K562 (cell line): ENCODE results near the gene UBXN11. TPM values are rescaled to one million over a fixed set of nuclear protein-coding genes. Genes with fewer than 3 reads are reported as not detected.

Source experiments
- BCL6 ChIP-seq: fragments of 250-450 bp; sonication (Bioruptor Pico); IDR thresholded peaks from 2 replicates; pipeline ENCODE4 v1.4.0; 2020
- BCLAF1 ChIP-seq, 2 experiments: fragments of 450-650 bp in 1 of 2; IDR thresholded peaks; 2 replicates each; pipeline ENCODE4 v1.6.1; 2011 to 2017; ENCODE audit warnings: low read depth in 2 of 2, antibody characterized with exemption in 1 of 2, borderline replicate concordance in 1 of 2, low read length in 1 of 2, mild to moderate bottlenecking in 1 of 2, mixed read lengths in 1 of 2; ENCODE audit not compliant: control insufficient read depth in 1 of 2
- E2F3 ChIP-seq: fragments of 250-450 bp; sonication (Bioruptor Pico); IDR thresholded peaks from 2 replicates; pipeline ENCODE4 v1.4.0; 2020; ENCODE audit warnings: mild to moderate bottlenecking
- ESRRA ChIP-seq: fragments of 450-650 bp; IDR thresholded peaks from 2 replicates; pipeline ENCODE4 v1.6.1; 2014; ENCODE audit warnings: low read depth, mild to moderate bottlenecking, moderate library complexity, borderline replicate concordance
- FOXK2 ChIP-seq, 2 experiments: fragments of 450-650 bp; IDR thresholded peaks in 1 of 2; conservative IDR thresholded peaks in 1 of 2; 2 replicates each; pipeline ENCODE4 v1.6.1; 2016; ENCODE audit warnings: low read depth in 2 of 2, mild to moderate bottlenecking in 1 of 2
- JUN ChIP-seq, 2 experiments: sonication (generic) in 1 of 2; formaldehyde crosslinking in 1 of 2; IDR thresholded peaks; 2 replicates each; pipeline versions ENCODE4 v1.6.1 to v1.8.0; 2012 to 2022; ENCODE audit warnings: borderline replicate concordance in 2 of 2, mild to moderate bottlenecking in 2 of 2, improper control_type of control experiment in 1 of 2, low read depth in 1 of 2, low read length in 1 of 2, missing genetic modification reagents in 1 of 2
- MBD2 ChIP-seq: sonication (generic); IDR thresholded peaks from 2 replicates; pipeline ENCODE4 v1.6.1; 2016; ENCODE audit warnings: low read depth, borderline replicate concordance
- NEUROD1 ChIP-seq: fragments of 150-350 bp; IDR thresholded peaks from 2 replicates; pipeline ENCODE4 v1.6.1; 2014; ENCODE audit warnings: borderline replicate concordance, low read length, low read depth; ENCODE audit not compliant: partially characterized antibody
- PCBP2 ChIP-seq: fragments of 200-400 bp; formaldehyde crosslinking; IDR thresholded peaks from 2 replicates; pipeline ENCODE4 v1.6.1; 2018; ENCODE audit warnings: low read length, low read depth, mild to moderate bottlenecking, moderate library complexity; ENCODE audit not compliant: poor library complexity, severe bottlenecking
- PHF8 ChIP-seq: fragments of 200-600 bp; sonication (generic); IDR thresholded peaks from 2 replicates; pipeline ENCODE4 v1.6.1; 2012; ENCODE audit warnings: mixed run types, mild to moderate bottlenecking, inconsistent platforms, low read length, moderate library complexity, borderline replicate concordance
- TFAM ChIP-seq: fragments of 250-450 bp; sonication (Bioruptor Pico); conservative IDR thresholded peaks from 2 replicates; pipeline ENCODE4 v1.5.0; 2021; ENCODE audit warnings: mild to moderate bottlenecking, moderate library complexity
- polyA plus RNA-seq, 8 experiments: library from polyadenylated mRNA; depleted of rRNA in 4 of 8; stranded (reverse) in 5 of 8; unstranded in 3 of 8; fragments of >200 nt; fragmentation: Nextera tagmentation in 2 of 8; fragmentation: Illumina TruSeq in 1 of 8; extraction: Ambion mirVana in 2 of 8; extraction: Trizol in 1 of 8; gene quantifications; 2 replicates each; pipeline versions ENCODE4 v1.2.1 to v1.2.3, GENCODE V29; 2011 to 2014; ENCODE audit warnings: inconsistent platforms in 1 of 8, missing spikeins in 1 of 8
- total RNA-seq, 7 experiments: library from RNA; depleted of rRNA in 6 of 7; stranded (reverse); fragments of >200 nt in 6 of 7; fragmentation: Illumina TruSeq in 2 of 7; extraction: Trizol in 2 of 7; gene quantifications; 2 replicates each; pipeline versions ENCODE4 v1.2.1 to v1.2.3, GENCODE V29; 2011 to 2021; ENCODE audit warnings: low replicate concordance in 1 of 7
- TF ChIP-seq, protein P1 (sequence below): sonication (generic); IDR thresholded peaks from 2 replicates; pipeline ENCODE4 v1.6.1; 2016
- TF ChIP-seq, protein P2 (sequence below): fragments of 250-450 bp; sonication (Bioruptor Pico); IDR thresholded peaks from 2 replicates; pipeline ENCODE4 v1.5.0; 2020; ENCODE audit warnings: mild to moderate bottlenecking, borderline replicate concordance

The UBXN11 gene
- total and polyA plus RNA-seq, 9 of the 15 experiments (the other 6 are each of a cell fraction or from before 2014, with no cell fraction given) = 0.48 to 34.3 (median 11.3) TPM

DNA sequence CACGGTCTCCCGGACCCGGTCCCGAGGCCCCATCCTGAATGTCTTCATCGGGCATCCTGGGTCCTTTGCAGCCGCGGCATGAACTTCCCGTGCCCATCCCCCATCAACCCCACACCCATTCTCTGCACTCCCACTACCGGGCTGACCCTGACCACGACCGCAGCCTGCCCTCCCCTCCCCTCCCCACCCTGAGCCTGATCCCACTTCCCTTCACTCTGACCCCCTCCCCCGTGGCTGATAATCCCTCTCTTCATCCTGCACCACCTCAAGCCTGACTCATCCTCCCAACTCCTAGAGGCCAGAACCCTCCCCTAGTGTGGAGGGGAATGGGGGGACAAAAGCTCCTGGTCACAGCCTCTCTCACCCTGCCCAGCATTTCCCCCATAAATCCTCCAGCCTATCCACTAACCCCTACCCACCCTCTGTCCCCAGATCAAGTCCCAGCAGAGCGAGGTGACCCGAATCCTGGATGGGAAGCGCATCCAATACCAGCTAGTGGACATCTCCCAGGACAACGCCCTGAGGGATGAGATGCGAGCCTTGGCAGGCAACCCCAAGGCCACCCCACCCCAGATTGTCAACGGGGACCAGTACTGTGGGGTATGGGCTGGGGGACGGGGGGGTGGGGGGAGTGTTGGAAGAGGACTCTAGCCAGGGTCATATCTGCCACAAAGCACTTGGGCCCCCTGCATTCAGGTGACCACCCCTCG lies 25.9 kb downstream of the UBXN11 start (continued):
- TF ChIP-seq NEUROD1 (peak; percentile 11), BCL6 (no peak), PCBP2 (no peak), E2F3 (CRISPR knock-in tag) (no peak), JUN (IDR thresholded peaks at IDR 0.05; ENCODE audit: borderline replicate concordance, low read depth, low read length) (peak; percentile 63), JUN (CRISPR knock-in tag; IDR thresholded peaks at IDR 0.05; ENCODE audit: borderline replicate concordance) (no peak), ESRRA (peak; percentile 89), TFAM (CRISPR knock-in tag) (no peak), MBD2 (no peak; the same call in 1 of the 2 replicates), FOXK2 (conservative IDR thresholded peaks at IDR 0.05 in 1 of 2, IDR thresholded peaks at IDR 0.05 in 1 of 2; ENCODE audit: low read depth in 2 of 2) (no peak), BCLAF1 (IDR thresholded peaks at IDR 0.05; ENCODE audit: borderline replicate concordance in 1 of 2, control insufficient read depth in 1 of 2, low read depth in 2 of 2, low read length in 1 of 2) (0 out of 4 replicates have a peak, but pooled peaks of 1 of the 2 experiments have one; percentile 29), PHF8 (no peak)
- TF ChIP-seq, protein P1, sequence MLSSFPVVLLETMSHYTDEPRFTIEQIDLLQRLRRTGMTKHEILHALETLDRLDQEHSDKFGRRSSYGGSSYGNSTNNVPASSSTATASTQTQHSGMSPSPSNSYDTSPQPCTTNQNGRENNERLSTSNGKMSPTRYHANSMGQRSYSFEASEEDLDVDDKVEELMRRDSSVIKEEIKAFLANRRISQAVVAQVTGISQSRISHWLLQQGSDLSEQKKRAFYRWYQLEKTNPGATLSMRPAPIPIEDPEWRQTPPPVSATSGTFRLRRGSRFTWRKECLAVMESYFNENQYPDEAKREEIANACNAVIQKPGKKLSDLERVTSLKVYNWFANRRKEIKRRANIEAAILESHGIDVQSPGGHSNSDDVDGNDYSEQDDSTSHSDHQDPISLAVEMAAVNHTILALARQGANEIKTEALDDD = no peak
- TF ChIP-seq, protein P2, sequence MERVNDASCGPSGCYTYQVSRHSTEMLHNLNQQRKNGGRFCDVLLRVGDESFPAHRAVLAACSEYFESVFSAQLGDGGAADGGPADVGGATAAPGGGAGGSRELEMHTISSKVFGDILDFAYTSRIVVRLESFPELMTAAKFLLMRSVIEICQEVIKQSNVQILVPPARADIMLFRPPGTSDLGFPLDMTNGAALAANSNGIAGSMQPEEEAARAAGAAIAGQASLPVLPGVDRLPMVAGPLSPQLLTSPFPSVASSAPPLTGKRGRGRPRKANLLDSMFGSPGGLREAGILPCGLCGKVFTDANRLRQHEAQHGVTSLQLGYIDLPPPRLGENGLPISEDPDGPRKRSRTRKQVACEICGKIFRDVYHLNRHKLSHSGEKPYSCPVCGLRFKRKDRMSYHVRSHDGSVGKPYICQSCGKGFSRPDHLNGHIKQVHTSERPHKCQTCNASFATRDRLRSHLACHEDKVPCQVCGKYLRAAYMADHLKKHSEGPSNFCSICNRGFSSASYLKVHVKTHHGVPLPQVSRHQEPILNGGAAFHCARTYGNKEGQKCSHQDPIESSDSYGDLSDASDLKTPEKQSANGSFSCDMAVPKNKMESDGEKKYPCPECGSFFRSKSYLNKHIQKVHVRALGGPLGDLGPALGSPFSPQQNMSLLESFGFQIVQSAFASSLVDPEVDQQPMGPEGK (CRISPR knock-in tag) = 0 out of 2 replicates have a peak, but pooled peaks have one; percentile 25
